Epidermal melanocyte (primary cell): ENCODE results near the gene MS4A4A.
"Not testable (repeated sequence)": the region's sequence is repeated elsewhere in the genome, so short reads cannot be mapped to it uniquely, and the experiment has no call there.

Experiments
- DNase-seq: peaks from one replicate; pipeline ENCODE4 v3.0.0; 2011; ENCODE audit warnings: low spot score; ENCODE audit not compliant: insufficient read length

Gene MS4A4A

DNA sequence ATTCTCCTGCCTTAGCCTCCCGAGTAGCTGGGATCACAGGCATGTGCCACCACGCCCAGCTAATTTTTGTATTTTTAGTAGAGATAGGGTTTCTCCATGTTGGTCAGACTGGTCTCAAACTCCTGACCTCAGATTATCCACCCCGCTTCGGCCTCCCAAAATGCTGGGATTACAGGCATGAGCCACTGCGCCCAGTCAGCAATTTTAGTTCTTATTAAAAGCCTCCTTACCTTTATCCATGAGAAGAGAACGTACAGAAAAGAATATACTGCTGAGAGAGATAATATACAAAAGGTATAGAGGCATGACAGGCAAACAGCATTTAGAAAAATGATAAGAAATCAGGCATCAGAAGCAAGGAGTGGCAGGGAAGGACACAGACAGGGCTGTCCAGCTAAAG lies 21.4 kb downstream of the MS4A4A start:
- DNase-seq: not testable (repeated sequence)

DNA sequence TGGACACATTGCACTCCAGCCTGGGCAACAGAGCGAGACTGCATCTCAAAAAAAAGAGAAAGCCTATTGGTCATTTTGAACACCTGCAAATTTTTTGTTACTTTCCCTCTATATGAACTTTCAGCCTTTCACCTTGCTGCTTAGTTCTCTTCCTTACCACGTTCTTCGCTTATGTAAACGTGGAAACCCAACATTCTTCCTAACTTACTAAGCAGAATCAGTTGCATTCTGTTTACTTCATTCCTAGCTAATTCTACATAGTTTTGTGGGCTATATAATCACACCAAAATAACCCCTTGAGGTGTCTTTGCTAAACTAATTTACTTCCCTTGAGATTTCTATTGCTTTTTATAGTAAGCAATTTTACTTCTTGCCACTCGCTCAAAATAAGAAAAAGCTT lies 23.2 kb downstream of the MS4A4A start:
- no peak for DNase-seq

- DNase-seq: no peak
These were observed 25.6 kb downstream of the MS4A4A start for GRCh38 chr11:60305906-60306619.

DNA sequence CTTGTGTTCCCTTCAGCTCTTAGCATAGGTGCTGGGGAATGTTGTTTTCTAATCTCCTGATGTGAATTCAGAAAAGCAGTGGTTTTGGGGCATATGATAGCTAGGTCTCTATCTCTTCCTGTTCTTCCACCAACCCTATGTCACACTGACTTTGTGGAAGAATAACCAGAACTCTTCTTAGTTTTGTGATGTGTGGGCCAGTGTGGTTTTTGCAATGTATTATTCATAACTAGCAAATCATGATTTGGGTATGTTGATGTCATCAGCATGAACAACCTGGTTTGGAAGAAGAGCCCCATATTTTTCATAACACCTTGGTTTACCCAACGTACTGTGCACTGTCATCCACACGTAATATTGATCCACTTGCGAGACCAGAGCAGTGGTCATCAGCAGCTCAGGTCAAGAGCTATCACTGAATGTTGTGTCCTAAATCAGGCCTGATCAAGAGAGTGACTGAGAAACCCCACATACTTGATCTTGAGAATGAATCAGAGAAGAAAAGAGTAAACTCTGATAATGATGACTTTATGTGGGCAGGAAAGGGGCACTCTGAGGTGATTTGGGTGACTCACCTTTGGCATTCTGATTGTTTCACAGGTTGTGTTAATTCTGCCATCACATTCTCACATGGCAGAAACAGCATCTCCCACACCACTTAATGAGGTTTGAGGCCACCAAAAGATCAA lies 27.2 kb downstream of the MS4A4A start:
- DNase-seq: no peak

- no peak for DNase-seq
These were observed 30.0 kb downstream of the MS4A4A start for GRCh38 chr11:60310407-60310998.

- DNase-seq: no peak
These were observed 34.3 kb downstream of the MS4A4A start for GRCh38 chr11:60314635-60315321.

GRCh38 chr11:60315871-60316270 lies 35.4 kb downstream of the MS4A4A start:
- no peak for DNase-seq

DNA sequence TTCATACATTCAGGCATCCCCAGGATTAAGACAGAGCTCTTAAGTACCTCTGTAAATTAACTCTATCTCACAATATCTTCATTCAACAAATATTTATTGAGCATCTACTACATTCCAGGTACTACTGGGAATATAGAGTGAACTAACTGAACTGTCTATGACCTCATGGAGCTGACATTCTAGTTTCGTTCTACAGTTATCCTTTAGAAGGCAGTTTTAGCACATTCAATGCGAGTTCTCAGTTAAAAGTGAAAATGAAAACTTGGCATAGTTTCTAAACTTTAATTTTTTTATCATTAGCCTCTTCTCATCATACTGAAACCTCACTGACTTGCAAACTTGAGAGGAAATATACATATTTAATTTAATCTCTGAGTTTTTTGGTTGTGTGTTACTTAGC lies 35.9 kb downstream of the MS4A4A start:
- DNase-seq: no peak

- no peak for DNase-seq
These were observed 38.3 kb downstream of the MS4A4A start for GRCh38 chr11:60318726-60319125.

DNA sequence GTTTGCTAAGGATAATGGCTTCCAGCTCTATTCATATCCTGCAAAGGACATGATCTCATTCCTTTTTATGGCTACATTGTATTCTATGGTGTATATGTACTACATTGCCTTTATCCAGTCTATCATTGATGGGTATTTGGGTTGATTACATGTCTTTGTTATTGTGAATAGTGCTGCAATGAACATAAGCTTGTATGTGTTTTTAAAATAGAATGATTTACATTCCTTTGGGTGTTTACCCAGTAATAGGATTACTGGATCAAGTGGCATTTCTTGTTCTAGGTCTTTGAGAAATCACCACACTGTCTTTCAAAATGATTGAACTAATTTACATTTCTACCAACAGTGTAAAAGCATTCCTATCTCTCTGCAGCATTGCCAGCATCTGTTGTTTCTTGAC lies 40.6 kb downstream of the MS4A4A start:
- DNase-seq: no peak

GRCh38 chr11:60326955-60327354 lies 46.5 kb downstream of the MS4A4A start, which contains the start of gene MS4A6E:
TSS of gene MS4A6E (plus strand) at chr11:60327255. CDS start at chr11:60334896, 7,641 bp downstream.
- DNase-seq: no peak

- DNase-seq: no peak
These were observed 48.0 kb downstream of the MS4A4A start for GRCh38 chr11:60328460-60328859.

DNA sequence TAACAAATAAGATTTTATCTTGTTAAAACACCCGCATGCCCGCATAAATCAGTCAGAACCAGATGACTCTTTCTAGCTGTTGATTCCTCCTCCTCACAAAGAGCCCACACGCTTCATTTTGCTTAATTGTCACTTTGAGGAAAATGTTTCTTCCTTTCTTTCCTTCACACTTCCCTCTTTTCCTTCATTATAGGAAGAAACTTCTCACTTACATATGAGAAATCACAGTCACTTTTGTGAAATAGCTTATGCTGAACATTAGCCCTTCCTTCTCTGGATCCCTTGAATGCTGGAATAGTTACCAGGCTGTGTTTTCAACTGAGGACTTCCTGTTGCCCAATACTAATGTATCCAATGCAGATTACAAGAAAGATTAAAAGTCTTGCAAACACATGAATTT lies 52.4 kb downstream of the MS4A4A start:
- no peak for DNase-seq

DNA sequence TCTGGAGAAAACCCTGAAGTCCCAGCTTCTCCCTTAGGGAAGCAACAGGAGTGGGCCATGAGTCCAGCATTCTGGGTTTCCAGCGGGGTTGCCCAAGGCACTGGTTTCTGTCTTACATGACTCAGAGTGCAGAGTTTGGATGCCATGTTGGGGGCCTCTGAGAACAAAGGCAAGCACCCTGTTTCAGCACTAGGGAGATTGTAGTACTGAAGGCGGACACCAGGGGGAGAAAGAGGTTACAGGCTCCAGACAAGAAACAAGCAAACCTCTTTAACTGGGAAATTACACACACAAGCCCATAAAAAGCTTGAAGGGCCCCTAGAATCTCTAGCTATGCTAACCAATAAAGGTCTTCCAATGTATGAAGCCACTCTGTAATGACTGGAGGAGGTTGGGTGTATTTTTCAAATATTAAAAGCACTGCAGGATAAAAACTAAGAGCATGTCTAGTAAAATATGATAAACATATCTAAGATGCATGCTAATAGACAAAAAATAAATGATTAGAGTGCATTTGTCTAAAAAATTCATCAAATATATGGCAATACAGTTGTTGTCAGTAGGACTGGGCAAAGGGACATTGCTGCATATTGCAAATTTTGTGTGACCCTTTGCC lies 53.6 kb downstream of the MS4A4A start:
- DNase-seq: peak; percentile 27

DNA sequence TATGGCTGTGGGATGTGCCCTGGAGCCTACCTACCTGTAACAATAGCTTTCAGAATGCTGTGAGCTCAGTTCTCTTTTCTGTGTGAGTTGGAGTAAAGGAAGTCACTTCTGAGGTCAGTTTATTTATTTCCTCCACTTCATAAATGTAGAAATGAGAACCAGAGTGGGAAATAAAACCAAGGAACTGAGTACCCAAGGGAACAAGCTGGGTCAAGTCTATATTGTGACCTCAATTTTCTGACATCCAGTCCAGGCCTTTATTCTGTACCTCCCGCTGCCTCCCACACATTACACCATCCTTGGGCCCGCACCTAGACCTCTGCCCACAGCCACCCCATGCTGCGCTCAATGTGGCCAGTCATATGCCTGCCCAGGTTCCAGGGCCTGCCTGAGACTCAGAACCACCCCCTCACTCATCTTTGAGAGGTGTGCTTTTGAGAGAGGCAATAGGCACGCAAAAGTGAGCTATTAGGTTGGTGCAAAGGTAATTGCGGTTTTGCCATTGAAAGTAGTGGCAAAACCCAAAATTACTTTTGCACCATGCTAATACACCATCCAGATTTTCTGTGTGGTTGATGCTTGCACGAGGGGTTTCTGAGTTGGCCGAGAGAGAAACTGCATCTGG lies 56.4 kb downstream of the MS4A4A start:
- no peak for DNase-seq

- no peak for DNase-seq
These were observed 57.6 kb downstream of the MS4A4A start for GRCh38 chr11:60338053-60338452.

GRCh38 chr11:60339356-60339755 lies 58.9 kb downstream of the MS4A4A start:
- no peak for DNase-seq

DNA sequence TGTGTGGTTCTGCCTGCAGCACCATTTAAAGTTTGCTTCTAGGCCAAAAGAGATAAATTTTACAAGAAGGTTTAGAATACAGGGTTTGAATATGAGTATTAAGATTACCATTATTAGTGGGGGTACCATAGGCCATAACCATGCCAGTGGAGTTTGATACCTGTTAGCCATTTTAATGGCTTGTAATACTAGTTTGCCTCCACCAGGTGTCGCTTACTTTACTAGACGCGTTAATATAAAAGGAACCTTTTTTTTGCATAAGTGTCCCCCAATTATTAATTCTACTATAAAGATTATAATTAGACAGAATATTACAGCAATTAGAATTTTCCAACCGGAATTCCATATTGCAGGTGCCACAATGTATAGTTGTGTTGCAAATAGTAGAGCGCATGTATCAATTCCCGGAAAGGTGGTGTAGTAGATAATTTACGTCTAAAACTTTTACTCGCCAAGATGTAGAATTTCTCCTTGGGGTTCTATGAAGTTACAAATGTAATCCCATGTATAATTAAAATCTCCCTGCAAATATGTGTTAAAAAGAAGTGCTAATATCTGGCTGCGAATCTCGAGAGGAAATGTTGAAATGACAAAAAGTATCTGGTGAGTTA lies 62.7 kb downstream of the MS4A4A start:
- no peak for DNase-seq

DNA sequence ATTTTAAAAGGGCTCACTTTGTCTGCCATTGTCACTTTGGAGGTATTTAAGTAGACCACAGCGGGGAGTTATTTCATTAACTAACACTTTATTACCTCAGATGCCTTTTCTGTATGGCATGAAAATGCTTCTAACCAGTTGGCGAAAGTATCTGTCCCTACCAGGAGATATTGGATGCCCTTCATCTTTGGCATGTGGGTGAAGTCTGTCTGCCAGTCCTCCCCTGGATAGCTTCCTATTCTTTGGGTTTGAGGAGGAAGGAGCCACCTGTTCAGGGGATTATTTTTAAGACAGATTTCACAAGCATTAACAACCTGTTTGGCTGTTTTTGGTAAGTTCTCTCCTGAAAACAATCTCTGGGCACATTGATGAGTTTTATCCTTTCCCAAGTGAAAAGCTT lies 63.7 kb downstream of the MS4A4A start:
- no peak for DNase-seq

- no peak for DNase-seq
These were observed 65.0 kb downstream of the MS4A4A start for GRCh38 chr11:60345489-60345888.
